ENCODE measurements around the gene KMO.
A peak's percentile ranks its signal among the peaks of the same experiment; 100 is the strongest.

The KMO gene

DNA sequence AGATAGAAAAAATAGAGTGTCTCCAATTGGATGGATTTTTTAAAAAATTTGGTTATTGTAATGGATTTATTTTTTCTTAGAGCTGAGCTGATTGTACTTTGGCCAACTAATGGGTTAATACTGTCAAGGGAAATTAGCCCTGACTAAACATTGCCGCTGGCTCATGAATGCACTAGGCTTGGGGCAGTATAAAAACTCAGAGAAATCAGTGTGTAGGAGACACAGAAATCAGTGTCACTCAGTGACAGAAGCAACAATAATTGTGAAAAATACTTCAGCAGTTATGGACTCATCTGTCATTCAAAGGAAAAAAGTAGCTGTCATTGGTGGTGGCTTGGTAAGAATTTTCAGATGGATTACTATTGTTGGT, at the start of gene KMO:
TSS of gene KMO (plus strand) at position 217 of the 370 bp plus-strand sequence. CDS start at position 284, 67 bp downstream.
- FAIRE-seq: no peak

DNA sequence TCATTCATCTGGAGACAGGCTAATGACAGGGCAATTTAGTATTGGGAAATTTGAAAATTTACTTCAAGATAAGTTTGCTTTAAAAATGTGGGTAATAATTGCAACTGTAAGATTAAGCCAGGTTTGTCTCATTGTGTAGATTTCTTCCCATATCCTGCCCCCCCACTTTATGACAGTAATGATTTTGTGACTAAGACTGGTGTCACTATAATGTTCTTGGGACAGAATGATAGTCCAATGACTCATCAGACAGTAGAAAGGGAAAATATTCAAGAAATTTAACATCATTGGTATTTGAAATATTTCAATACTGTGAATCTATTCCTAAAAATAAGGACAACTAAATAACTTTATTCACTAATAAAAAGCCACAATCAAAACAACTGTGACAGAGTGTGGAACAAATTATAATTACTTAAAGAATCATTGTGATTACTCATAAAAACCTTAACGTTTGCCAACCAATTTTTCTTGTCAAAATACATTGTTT, 49.4 kb upstream of the KMO start:
- FAIRE-seq: no peak

DNA sequence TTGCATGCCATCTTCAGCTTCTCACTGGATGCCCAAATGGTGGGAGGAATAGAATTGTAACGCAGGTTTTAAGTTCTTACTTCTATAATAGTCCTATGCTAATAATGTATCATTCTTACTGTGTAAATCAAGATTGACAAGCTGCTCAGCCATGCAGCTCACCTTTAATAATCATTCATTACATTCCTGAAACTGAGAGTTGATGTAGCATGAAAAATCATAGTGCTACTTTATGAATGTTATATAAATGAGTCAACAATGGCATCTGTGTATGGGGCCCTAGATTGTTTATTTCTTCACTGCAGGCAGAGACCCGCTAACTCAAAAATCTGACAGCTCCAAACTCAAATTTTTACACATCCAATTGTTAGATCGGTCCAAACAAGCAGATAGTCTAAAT, 47.0 kb upstream of the KMO start:
- FAIRE-seq: no peak

DNA sequence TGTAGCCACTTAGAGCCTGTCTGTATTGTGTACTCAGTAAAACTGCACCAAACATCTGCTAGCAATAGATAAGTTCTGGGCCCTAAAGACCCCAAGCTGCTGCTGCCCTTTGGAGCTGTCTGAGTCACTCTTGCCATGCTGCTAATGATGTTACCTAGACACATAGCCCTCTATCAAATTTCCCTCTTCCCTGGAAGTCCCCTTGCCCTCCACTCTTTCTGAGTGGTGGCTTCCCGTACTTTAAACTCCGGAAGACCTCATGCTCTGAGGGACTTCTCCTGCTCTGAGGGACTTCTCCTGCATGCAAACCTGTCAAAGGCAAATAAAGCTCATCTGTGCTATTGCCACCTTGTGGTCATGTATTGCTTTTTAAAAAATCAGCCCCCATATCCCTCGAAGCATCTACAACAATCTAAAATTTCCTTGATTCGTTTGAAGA, 46.6 kb upstream of the KMO start:
- FAIRE-seq: no peak

DNA sequence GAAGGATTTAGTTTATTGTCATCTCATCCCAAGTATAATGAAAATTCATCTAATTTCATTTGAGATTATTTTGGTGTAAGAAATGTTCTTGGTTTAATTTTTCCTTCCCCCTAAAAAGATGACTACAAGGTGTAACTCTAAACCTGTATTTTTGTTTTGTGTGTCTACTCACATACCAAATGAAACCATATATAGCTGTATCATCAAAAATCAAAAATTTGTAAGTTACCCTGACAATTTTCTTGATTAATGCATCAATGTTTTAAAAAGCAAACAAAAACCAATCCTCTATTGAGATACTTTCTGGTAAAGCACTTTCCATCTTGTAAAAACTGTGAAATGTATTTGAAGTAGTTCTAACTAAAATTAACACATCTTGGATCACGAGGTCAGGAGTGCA, 43.4 kb upstream of the KMO start:
- FAIRE-seq: no peak

DNA sequence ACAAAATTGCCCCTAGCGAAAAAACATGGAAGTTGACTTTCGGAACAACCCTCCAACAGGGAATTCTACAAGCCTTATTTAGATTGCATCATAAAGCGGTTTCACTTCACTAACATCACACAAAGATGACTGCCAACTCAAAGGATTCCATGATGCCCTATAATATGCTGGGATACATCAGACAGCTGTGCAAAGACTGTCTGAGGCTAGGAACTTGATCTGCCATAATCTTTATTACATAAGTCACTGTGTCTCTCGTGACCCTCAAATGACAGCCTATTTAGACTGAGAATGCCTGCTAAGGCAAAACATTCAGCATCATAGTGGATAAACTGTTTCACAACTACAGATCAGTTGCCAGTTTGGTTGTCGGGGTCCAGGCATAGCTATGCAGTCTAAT, 36.4 kb upstream of the KMO start:
- FAIRE-seq: no peak

DNA sequence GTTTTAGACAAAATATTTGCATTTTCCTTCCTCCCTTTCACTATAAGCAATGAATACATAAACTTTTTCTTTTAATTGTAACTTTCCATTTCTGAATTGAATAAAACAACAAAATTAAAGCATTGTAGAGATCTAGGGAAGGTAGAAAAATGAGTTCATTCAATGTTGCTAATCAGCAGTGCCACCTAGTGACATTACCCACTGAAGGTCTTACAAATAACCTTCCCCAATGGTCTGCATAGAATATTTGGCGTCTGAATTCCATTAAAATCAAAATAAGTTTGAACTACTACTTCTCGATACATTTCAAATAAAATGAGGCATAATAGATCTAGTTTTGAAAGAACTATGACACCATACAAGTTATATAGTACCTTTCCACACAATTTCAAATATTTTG, 32.3 kb upstream of the KMO start:
- FAIRE-seq: peak; percentile 95

DNA sequence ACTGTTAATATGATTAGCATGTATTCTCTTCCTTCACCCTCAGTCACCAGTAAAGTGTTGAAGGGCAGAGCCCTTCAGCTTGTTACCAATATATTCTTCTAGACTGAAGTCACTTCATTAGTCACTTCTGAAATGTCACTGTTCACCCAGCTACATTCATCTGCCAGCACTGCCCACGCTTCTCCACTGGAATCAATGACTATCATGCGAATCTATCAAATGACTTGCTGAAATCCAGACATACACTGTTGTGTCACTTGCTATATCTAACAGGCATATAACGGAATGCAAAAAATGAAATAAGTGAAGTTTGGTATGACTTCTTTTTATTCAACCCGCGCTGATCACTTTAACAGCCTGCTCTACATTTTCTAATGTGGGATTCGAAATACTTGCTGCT, 28.7 kb upstream of the KMO start:
- no peak for FAIRE-seq

DNA sequence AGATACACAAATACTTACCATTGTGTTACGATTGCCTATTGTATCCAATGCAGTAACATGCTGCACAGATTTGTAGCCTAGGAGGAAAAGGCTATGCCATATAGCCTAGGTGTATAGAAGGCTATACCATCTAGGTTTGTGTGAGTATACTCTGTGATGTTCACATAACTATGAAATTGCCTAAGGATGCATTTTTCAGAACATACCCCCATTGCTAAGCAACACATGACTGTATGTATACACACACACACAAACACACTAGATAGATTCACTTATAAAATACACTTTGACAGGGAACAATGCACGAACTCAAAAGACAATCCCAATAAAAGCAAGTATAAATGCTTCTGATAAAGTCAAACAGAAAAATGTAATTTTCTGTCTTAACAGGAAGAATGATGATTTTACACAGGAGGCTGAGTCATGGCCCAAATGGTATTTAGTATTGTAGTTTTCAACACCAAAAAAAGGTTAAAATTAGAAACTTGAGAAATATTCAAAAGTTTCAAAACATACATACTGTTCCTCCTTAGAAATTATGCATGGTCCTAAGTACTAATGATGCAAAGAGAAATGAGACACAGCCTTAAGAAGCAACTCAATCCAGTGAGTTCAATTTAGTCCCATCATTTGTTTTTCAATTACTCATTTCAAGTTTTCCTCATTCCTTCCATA, 24.9 kb upstream of the KMO start:
- FAIRE-seq: no peak

DNA sequence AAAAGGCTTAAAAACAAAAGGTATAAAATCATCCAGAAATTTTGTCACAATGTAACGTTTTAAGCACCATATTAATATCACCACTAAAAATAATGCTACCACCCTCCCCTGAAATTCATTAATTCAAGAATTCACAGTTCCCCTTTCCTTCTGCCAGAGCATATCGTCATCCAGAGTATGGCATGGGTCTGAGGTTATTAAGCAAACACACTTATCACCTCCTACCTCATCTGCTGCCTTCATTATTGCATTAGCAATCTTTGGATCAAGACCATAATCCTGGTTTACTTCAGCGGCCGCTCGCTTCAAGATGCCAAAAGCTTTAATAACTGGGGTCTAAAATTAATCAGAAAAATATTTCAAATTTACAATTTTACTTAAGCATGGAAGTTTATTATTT, 18.8 kb upstream of the KMO start:
- no peak for FAIRE-seq

DNA sequence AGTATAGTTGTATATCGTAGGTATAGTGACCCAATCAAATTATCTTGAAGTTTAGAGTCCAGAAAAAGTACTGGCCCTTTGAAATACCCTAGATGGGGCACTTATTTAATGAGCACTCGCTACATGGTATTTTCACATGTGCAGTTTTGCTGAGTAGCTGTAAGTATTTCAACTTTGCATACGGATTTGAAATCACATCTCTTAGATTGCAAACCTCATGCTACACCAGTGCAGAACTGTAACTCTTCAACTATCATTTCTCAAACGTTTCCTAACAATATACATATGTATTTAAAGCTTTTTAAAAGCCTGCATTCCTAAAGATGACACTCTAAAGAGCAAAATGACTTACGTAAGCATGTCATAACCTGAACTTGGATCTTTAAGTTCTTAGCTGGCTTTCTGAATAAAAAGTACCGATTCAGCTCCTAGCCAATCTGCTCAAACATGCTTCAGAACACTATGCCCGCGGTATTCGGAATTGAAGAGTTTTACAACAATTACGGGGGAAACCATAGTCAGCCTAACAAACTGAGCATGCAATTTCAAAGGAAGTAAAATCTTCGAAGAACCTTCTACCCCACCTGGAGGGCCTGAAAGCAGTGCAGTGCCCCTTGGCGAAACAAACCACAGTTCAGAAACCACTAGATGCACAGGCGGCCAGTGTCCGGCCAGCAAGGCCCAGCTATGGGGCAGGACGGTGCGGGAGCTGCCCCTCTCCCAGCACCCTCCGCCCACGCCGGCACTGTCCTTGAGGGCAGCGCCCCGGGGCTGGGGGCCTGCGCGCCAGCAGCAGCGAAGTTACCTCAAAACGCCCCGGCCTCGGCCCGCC, 13.5 kb upstream of the KMO start:
- FAIRE-seq: no peak

DNA sequence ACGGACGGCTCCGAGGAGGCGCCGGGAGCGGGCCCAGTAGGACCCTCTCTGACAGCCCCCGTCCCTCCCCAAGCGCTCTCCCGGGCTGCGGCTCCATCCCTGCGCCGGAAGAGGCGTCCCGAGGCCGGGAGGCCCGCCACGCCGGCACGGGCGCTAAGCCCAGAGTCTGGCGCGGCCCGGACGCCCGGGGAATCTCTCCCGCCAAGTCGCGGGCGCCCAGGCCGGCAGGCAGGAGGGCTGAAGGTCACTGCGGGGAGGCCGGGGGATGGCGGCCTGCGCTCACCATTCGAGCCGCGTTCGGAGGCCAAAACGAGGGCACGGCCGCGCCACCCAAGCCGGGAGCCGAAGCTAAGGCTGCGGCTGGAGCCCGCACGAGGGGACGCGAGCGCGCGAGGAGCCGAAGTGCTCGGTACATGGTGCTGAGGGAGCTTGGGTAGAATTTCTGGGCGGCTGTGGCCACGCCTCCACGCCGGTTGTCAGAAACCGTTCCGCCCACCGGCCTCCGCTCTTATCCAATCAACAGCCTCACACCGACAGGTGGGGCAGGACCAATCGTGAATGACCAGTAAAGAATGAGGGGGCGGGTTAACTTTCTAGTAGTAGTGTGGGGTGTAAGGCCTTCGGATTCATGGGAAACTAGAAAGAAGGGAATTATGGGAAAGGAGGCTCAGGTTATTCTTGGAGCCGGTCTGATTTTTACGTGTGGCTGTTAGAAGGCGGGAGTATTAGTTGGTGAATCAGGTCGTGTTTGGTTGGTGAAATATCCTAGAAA, 12.7 kb upstream of the KMO start, which contains the start of gene FH:
TSS of gene FH (minus strand) at position 448 of the 772 bp plus-strand sequence. CDS start at position 415, 33 bp downstream.
- FAIRE-seq: peak; percentile 99

DNA sequence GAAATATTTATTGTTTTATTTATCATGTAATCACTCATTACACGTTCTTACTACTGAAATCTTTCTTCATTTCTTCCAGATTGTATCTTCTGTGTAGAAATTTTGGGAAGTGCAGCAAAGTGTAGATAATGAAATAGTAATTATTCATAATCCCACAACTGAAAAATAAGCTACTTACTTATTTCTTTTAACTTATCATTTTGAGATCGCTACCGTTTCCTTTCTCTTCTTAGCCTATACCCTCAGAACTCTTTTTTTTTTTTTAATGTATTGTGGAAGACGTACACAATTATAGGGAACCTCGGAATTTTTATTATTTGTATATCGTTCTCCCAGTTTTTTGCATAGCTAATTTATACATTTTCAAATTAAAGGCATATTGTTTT, 12.1 kb upstream of the KMO start:
- no peak for FAIRE-seq

DNA sequence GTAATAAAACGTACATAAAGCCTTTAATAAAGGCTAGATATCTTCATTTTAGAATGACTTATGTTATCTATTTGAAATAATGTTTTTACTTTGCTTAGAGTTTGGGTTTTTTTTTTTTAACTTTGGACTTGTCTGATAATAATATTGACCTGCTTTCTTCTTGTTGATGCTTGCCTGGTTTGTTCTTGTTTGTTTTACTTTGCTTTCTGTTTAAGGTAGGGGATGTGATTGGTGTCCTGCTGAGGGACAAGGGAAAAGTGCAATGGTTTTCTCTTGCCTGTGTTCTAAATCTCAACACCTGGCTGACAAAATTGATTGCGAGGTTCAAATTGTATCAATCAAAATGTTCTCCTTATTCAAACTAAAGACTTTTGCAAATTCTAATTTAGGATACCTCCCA, 10.5 kb upstream of the KMO start:
- no peak for FAIRE-seq

DNA sequence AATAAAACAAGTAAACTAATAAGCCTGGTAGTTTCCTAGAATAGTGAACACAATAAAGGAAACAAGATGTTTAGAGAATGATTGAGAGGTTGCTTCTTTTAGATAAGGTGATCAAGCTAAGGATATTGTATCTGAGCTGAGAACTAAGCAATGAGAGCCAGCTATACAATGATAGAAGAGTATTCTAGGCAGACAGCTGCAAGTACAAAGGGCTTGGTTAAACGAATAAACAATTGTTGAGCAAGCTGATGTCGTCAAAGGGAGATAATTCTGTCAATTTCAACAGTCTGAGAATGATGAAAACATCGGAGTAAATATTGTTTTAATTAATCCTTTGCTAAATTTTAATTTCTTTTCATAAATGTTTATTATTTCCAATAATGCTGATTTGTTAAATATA, 7.2 kb upstream of the KMO start:
- FAIRE-seq: no peak

DNA sequence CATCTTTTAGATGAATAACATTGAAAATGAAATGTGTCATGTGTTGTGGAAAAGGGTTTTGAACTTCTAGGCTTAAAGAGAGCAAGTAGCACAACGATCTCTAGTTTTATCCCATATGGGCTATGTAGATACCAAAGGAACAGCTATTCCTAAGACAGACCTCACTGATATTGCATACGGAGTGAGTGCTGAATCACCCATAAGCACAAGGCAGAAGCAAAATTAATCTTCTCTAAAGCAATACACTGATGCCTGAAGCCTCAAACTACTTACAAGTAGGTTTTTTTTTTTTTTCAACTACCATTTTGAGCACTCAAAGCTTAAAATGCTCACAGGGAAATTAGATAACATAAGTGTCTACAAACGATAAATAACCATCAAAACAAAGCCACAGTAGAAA, 5.0 kb upstream of the KMO start:
- FAIRE-seq: no peak

DNA sequence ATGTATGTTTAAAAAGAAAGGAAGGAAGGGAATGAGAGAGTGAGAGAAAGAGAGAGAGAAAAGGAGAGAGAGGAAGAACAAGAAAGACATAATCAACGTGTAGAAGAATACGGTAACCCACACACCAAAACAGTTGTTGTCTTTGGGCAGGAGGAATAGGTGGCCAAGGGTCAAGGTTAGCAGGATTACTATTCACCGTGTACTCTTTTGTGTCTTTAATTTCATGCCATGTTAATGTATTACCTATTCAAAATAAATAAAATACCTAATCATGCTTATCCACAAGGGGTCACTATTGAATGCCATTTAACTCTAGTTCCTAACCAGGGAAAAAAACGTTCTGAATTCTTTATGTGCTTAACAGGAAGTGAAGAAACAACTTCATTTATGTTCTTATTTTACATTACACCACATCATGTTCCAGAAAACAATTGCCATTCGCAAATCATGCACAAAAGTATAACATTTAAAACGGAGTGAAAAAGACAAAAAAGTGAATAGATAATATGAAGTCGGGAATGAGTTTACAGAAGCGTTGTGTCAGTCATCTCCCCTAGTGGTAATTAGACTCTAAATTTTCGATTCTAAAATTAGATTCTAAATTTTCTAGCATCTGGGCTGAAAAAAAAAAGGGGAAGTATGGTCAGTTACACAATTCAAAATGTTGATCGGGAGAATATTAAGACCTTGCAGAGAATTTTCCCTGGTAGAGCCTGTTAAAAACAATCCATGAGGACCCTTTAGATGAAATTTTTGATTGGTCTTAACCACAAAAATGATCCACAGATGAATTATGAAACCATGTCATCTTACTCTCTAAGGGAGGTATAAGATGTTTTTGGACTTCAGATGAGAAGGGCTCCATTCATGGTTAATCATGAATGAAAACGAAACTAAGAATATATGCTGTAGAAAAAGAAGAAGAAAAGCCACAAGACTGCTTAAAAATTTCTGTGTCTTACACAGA, 700 bp upstream of the KMO start:
- peak; percentile 98 for FAIRE-seq

DNA sequence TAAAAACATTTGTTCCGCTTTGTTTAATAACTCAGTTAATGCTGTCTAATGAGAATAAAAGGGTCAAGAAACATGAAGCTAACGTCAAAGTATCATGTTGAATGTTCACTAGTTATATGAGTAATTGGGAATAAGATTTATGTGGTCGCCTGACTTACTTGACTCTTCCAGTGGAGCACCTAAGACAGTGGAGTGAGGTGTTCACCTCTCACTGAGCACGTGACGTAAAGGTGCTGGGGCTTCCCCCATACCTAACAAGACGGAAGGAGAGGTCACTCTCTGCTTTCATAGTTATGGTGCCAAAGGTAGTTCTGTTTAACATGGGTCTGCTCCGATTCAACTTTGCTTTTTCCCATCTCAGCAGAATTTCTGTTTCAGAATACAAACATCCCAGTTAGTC, 686 bp downstream of the KMO start:
- no peak for FAIRE-seq

DNA sequence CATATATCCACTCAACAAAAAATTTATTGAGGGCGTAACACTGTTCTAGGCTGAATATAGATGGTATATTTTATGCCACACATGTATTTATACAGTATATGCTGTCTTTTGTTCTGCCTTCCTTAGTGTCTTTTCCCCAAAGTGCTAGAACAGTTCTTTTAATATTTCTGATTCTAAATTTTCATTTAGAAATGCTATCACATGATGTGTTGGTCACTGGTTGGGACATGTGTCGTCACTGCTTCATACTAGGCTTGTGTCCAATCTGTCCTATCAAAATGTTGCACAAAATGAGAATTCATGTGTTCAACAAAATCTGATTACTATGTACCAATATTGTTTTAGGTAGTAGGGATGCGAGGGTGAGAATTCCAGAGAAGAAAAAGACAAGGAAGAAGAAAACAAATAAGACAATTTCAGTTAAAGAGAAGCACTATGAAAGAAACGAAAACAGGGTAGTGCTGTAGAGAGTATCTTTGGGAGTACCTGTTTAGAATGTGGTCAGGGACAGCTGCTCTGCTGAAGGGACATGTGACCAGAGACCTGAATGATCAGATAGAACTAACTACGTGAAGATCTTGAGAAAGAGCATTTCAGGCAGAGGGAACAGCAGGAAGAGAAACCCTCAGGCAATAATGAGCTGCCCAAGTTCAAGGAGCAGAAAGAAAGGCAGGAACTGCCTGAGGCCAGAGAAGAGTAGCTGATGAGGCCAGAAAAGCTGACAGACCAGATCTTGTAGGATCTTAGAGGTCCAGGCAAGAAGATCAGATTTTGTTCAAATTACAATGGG, 1.3 kb downstream of the KMO start:
- no peak for FAIRE-seq

DNA sequence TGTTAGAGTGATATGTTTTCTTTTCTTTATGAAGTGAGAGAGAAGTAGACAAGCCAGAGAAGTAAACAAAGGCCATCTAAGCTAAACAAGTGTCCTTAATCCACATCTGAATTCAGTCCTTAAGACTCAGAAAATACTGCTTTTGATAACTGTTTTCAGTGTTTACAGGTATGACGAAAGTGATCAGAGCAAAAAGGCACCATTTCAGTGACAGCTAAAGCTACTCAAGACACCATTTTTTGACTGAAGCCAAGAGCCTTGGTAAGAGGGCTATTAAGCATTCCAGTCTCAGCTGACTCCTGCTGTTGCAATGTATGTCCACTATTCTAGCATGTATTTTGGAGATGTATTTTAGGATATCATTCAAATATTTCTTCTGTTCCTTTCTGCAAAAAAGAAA, 4.1 kb downstream of the KMO start:
- FAIRE-seq: no peak

DNA sequence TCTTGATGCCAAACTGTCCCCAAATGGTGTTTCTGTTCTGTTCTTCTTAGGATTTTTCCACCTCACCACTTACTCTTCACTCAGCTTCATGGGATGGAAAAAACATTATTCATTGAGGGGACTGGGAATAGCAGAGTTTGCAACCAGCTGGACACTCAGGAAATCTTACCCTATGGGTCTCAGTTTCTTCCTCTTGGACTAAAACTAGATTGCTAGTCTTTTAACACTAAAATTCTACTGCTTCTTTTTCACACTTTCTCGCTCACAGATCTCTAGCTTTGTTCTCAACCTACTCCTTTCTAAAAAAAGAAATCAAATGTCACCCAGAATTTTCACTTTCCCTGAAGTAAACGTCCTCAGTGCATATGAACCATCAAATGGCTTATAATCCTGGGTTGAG, 4.8 kb downstream of the KMO start:
- FAIRE-seq: no peak

Data from A204.1 (cell line).